Adrenal gland (tissue), 5 donors: ENCODE data around the gene CACNA1B.

Experiments
- CTCF ChIP-seq, 6 experiments: fragments of 450-650 bp in 4 of 6; fragments of 200-600 bp in 2 of 6; sonication (generic) in 1 of 6; IDR thresholded peaks; 1 replicate in 5 of 6; 2 replicates in 1 of 6; pipeline versions ENCODE4 v1.5.1 to v1.8.0; 2016 to 2021; ENCODE audit warnings: antibody characterized with exemption in 6 of 6, mild to moderate bottlenecking in 2 of 6, moderate library complexity in 1 of 6
- POLR2A ChIP-seq, 2 donors: fragments of 450-650 bp; IDR thresholded peaks; one replicate each; pipeline ENCODE4 v1.6.1; 2017; ENCODE audit warnings: antibody characterized with exemption in 2 of 2, mild to moderate bottlenecking in 2 of 2, moderate library complexity in 1 of 2
- donor health status: DM: no; HTN: no; CAD: no.

GRCh38 chr9:137969685-137970084, 92.1 kb downstream of the CACNA1B start:
- TF ChIP-seq CTCF (IDR thresholded peaks at IDR 0.05) = no peak
- no peak for TF ChIP-seq POLR2A (IDR thresholded peaks at IDR 0.05)
